HUES6 (cell line): ENCODE measurements around the gene UBXN6.

Experiments
- H3K27ac ChIP-seq: 2 replicates; pipeline ENCODE4 v1.7.0; 2013; ENCODE audit warnings: low read depth, mild to moderate bottlenecking, low read length, inconsistent platforms
- H3K27me3 ChIP-seq: 2 replicates; pipeline ENCODE4 v1.6.1; 2013; ENCODE audit warnings: low read length; ENCODE audit not compliant: control insufficient read depth, insufficient read depth
- H3K36me3 ChIP-seq: 2 replicates; pipeline ENCODE4 v1.6.1; 2013; ENCODE audit warnings: low read length; ENCODE audit not compliant: control insufficient read depth, insufficient read depth
- H3K4me1 ChIP-seq: 2 replicates; pipeline ENCODE4 v1.6.1; 2013; ENCODE audit warnings: low read length; ENCODE audit not compliant: control insufficient read depth, insufficient read depth
- H3K4me3 ChIP-seq: 2 replicates; pipeline ENCODE4 v1.5.1; 2013; ENCODE audit warnings: low read depth, low read length
- H3K9ac ChIP-seq: one replicate; pipeline ENCODE4 v1.6.1; 2013; ENCODE audit warnings: mild to moderate bottlenecking, low read length
- H3K9me3 ChIP-seq: 2 replicates; pipeline ENCODE4 v1.6.1; 2013; ENCODE audit warnings: low read depth, low read length; ENCODE audit not compliant: control insufficient read depth, insufficient read depth

Gene UBXN6

GRCh38 chr19:4400135-4400936 lies 57.3 kb downstream of the UBXN6 start, which contains the start of gene SH3GL1:
TSS of gene SH3GL1 (minus strand) at chr19:4400547. CDS start at chr19:4400368, 179 bp downstream.
- Histone ChIP-seq H3K9me3 (no peaks in the 10 kb centered on the region), H3K9ac (peak within 1 kb of the TSS; percentile 90), H3K4me3 (peak within 1 kb of the TSS; percentile 80), H3K36me3 (peaks cover 21% of the 10 kb centered on the region), H3K4me1 (peaks cover 16% of the 10 kb centered on the region), H3K27ac (peak within 1 kb of the TSS; percentile 76), H3K27me3 (no peaks in the 10 kb centered on the region)

- Histone ChIP-seq H3K27ac (peak overlapping the region; percentile 76), H3K9me3 (no peaks in the 10 kb centered on the region), H3K27me3 (no peaks in the 10 kb centered on the region), H3K9ac (peak overlapping the region; percentile 90), H3K4me1 (peaks cover 13% of the 10 kb centered on the region), H3K36me3 (peaks cover 22% of the 10 kb centered on the region; the same call in 1 of the 2 replicates), H3K4me3 (peak overlapping the region; percentile 80)
Observed at GRCh38 chr19:4399812-4400134, 57.8 kb downstream of the UBXN6 start.

GRCh38 chr19:4396949-4397783 lies 60.4 kb downstream of the UBXN6 start:
- H3K9ac ChIP-seq = no peak overlapping the region

More at GRCh38 chr19:4396949-4397783, 60.4 kb downstream of the UBXN6 start:
- peaks cover 8% of the 10 kb centered on the region; the same call in 1 of the 2 replicates for H3K27me3 ChIP-seq
- no peak overlapping the region for H3K4me3 ChIP-seq
- peaks cover 18% of the 10 kb centered on the region; the same call in 1 of the 2 replicates for H3K36me3 ChIP-seq
- no peak overlapping the region for H3K27ac ChIP-seq
- no peaks in the 10 kb centered on the region for H3K9me3 ChIP-seq
- peaks cover 14% of the 10 kb centered on the region for H3K4me1 ChIP-seq
